Mononuclear cell (primary cell): ENCODE results near the gene HLA-DRB5. TPM values are rescaled to one million over a fixed set of nuclear protein-coding genes. Genes with fewer than 3 reads are reported as not detected.
"Not testable (repeated sequence)": the region's sequence is repeated elsewhere in the genome, so short reads cannot be mapped to it uniquely, and the experiment has no call there.

Experiments
- H3K27me3 ChIP-seq: 2 replicates; pipeline ENCODE4 v1.6.0; 2011; ENCODE audit warnings: low read length, control low read depth; ENCODE audit not compliant: insufficient read depth
- H3K4me1 ChIP-seq: 2 replicates; pipeline ENCODE4 v1.5.1; 2011; ENCODE audit warnings: mild to moderate bottlenecking, low read length, control low read depth; ENCODE audit not compliant: insufficient read depth
- H3K4me3 ChIP-seq: 2 replicates; pipeline ENCODE4 v1.5.1; 2011; ENCODE audit warnings: mild to moderate bottlenecking, low read length, moderate library complexity
- H3K9me3 ChIP-seq: 2 replicates; pipeline ENCODE4 v1.5.1; 2011; ENCODE audit warnings: low read depth, mild to moderate bottlenecking, control low read depth, low read length
- total RNA-seq: library from RNA; depleted of rRNA; stranded (reverse); fragments of >200 nt; gene quantifications from one replicate; pipeline ENCODE4 v1.2.3, GENCODE V29; 2012

The HLA-DRB5 gene
- total RNA-seq, 1 donor = 8.5 TPM

GRCh38 chr6:32473376-32474348 lies 56.4 kb downstream of the HLA-DRB5 start:
- H3K27me3 ChIP-seq, H3K9me3 ChIP-seq, H3K4me3 ChIP-seq: not testable (repeated sequence)
- peaks cover 23% of the 10 kb centered on the region for H3K4me1 ChIP-seq

- H3K4me3 ChIP-seq = peak overlapping the region; percentile 25
- no peaks in the 10 kb centered on the region for H3K27me3 ChIP-seq
- no peaks in the 10 kb centered on the region for H3K9me3 ChIP-seq
- H3K4me1 ChIP-seq = peaks cover 23% of the 10 kb centered on the region
Observed at GRCh38 chr6:32472781-32473375, 57.2 kb downstream of the HLA-DRB5 start.

GRCh38 chr6:32467743-32468503 lies 62.2 kb downstream of the HLA-DRB5 start:
- not testable (repeated sequence) for H3K4me3 ChIP-seq, H3K27me3 ChIP-seq, H3K4me1 ChIP-seq, H3K9me3 ChIP-seq

Other genes starting within 250 kb of the HLA-DRB5 start
- gene TSBP1, start 158.4 kb downstream of the HLA-DRB5 start, total RNA-seq = not detected
- gene BTNL2, start 123.1 kb downstream of the HLA-DRB5 start, total RNA-seq = not detected
- gene HLA-DRA, start 90.4 kb downstream of the HLA-DRB5 start, total RNA-seq = 1,165 TPM
- 166 TPM for gene HLA-DRB1, start 59.6 kb upstream of the HLA-DRB5 start, total RNA-seq
- 12.5 TPM for gene HLA-DQA1, start 107.1 kb upstream of the HLA-DRB5 start, total RNA-seq
- 1.4 TPM for gene HLA-DQB1, start 136.4 kb upstream of the HLA-DRB5 start, total RNA-seq
- gene HLA-DQA2, start 211.1 kb upstream of the HLA-DRB5 start, total RNA-seq = 4.7 TPM
- gene HLA-DQB2, start 233.2 kb upstream of the HLA-DRB5 start, total RNA-seq = 1.0 TPM